Amniotic epithelial cell (primary cell): Measurements from ENCODE around the gene ZNF672.
A peak's percentile ranks its signal among the peaks of the same experiment; 100 is the strongest.
"Not testable (repeated sequence)": the region's sequence is repeated elsewhere in the genome, so short reads cannot be mapped to it uniquely, and the experiment has no call there.

Source experiments
- DNase-seq: peaks from one replicate; pipeline ENCODE4 v3.0.0-alpha.2; 2010; ENCODE audit warnings: low read depth

ZNF672 gene

GRCh38 chr1:248837781-248838356 lies at the start of gene ZNF672:
Gene ZNF672, plus strand, starts transcription at chr1:248838224. Its CDS starts 9,051 bp downstream, at chr1:248847275.
- peak; percentile 96 for DNase-seq

- no peak for DNase-seq
These were observed 49.7 kb upstream of the ZNF672 start for GRCh38 chr1:248788327-248788726.

- DNase-seq, result not testable (repeated sequence)
These were observed 48.7 kb upstream of the ZNF672 start for GRCh38 chr1:248789337-248789736.

- no peak for DNase-seq
These were observed 47.6 kb upstream of the ZNF672 start for GRCh38 chr1:248790456-248790855.

- no peak for DNase-seq
These were observed 47.0 kb upstream of the ZNF672 start for GRCh38 chr1:248791010-248791409.

GRCh38 chr1:248792342-248792741 lies 45.7 kb upstream of the ZNF672 start:
- no peak for DNase-seq

- no peak for DNase-seq
These were observed 44.4 kb upstream of the ZNF672 start for GRCh38 chr1:248793592-248793991.

- DNase-seq, result not testable (repeated sequence)
These were observed 43.4 kb upstream of the ZNF672 start for GRCh38 chr1:248794663-248795062.

- no peak for DNase-seq
These were observed 39.2 kb upstream of the ZNF672 start for GRCh38 chr1:248798791-248799190.

- DNase-seq, result no peak
These were observed 37.6 kb upstream of the ZNF672 start for GRCh38 chr1:248800459-248800858.

- no peak for DNase-seq
These were observed 35.6 kb upstream of the ZNF672 start for GRCh38 chr1:248802454-248802853.

- DNase-seq, result not testable (repeated sequence)
These were observed 34.5 kb upstream of the ZNF672 start for GRCh38 chr1:248803501-248803900.

- no peak for DNase-seq
These were observed 33.0 kb upstream of the ZNF672 start for GRCh38 chr1:248804771-248805681.

- no peak for DNase-seq
These were observed 32.1 kb upstream of the ZNF672 start for GRCh38 chr1:248805876-248806275.

- DNase-seq, result peak; percentile 46
These were observed 30.8 kb upstream of the ZNF672 start for GRCh38 chr1:248807067-248807737.

GRCh38 chr1:248808876-248809275 lies 29.1 kb upstream of the ZNF672 start:
- DNase-seq, result no peak

GRCh38 chr1:248810000-248810726 lies 27.9 kb upstream of the ZNF672 start:
- no peak for DNase-seq

- no peak for DNase-seq
These were observed 27.1 kb upstream of the ZNF672 start for GRCh38 chr1:248810727-248811513.

- no peak for DNase-seq
These were observed 26.2 kb upstream of the ZNF672 start for GRCh38 chr1:248811514-248812490.
